Heart right ventricle (tissue), 16 donors: ENCODE data around the gene CACNA1C. TPM values are rescaled to one million over a fixed set of nuclear protein-coding genes. Genes with fewer than 3 reads are reported as not detected.

ENCODE experiments used
- ATAC-seq, 8 donors: fragments of 200-7000 bp; cut with Tn5 transposase; one replicate each; pipeline ENCODE4 v1.9.1; 2020; ENCODE audit warnings: mild to moderate bottlenecking in 8 of 8, moderate library complexity in 8 of 8, moderate number of reproducible peaks in 1 of 8
- DNase-seq, 2 donors: peaks; one replicate each; pipeline ENCODE4 v3.0.0-alpha.2; 2020
- H3K27ac ChIP-seq, 10 donors: fragments of 200-600 bp; sonication (generic) in 2 of 10; one replicate each; pipeline versions ENCODE4 v1.5.0 to v1.8.0; 2020 to 2022; ENCODE audit warnings: mild to moderate bottlenecking in 3 of 10
- H3K27me3 ChIP-seq, 7 donors: fragments of 200-600 bp; one replicate each; pipeline ENCODE4 v1.8.0; 2021 to 2022; ENCODE audit warnings: mild to moderate bottlenecking in 2 of 7
- H3K36me3 ChIP-seq, 9 donors: fragments of 200-600 bp; sonication (generic) in 1 of 9; one replicate each; pipeline versions ENCODE4 v1.5.0 to v1.8.0; 2020 to 2022; ENCODE audit warnings: mild to moderate bottlenecking in 2 of 9
- H3K4me1 ChIP-seq, 9 donors: fragments of 200-600 bp; sonication (generic) in 1 of 9; one replicate each; pipeline versions ENCODE4 v1.5.0 to v1.8.0; 2020 to 2022; ENCODE audit warnings: mild to moderate bottlenecking in 4 of 9
- H3K4me3 ChIP-seq, 10 donors: fragments of 200-600 bp; sonication (generic) in 2 of 10; one replicate each; pipeline versions ENCODE4 v1.5.0 to v1.8.0; 2020 to 2022; ENCODE audit warnings: mild to moderate bottlenecking in 7 of 10, moderate library complexity in 2 of 10
- H3K9me3 ChIP-seq, 11 donors: fragments of 200-600 bp in 10 of 11; sonication (generic) in 2 of 11; one replicate each; pipeline versions ENCODE4 v1.5.0 to v1.8.0; 2013 to 2022; ENCODE audit warnings: mild to moderate bottlenecking in 2 of 11, control low read depth in 1 of 11, moderate library complexity in 1 of 11
- CTCF ChIP-seq, 9 donors: fragments of 200-600 bp; sonication (generic) in 2 of 9; IDR thresholded peaks; one replicate each; pipeline versions ENCODE4 v1.5.0 to v1.8.0; 2021 to 2022; ENCODE audit warnings: antibody characterized with exemption in 9 of 9, mild to moderate bottlenecking in 5 of 9, moderate library complexity in 1 of 9
- WGBS, 2 donors: extraction: QIAGEN DNeasy Blood & Tissue Kit; methylation state at CpG; one replicate each; pipeline ENCODE4 v1.1.7; 2013; ENCODE audit warnings: inconsistent platforms in 1 of 2; 5-methylcytosine and 5-hydroxymethylcytosine counted together
- intact Hi-C, 10 donors: fragments of 100-400 bp; cut with DNase I; formaldehyde crosslinking; loops; one replicate each; pipeline versions ENCODE4 v1.11.1 to v1.14.2; 2022
- polyA plus RNA-seq, 2 donors: library from polyadenylated mRNA; stranded (reverse); fragments of 200-250 nt; gene quantifications; one replicate each; pipeline ENCODE4 v1.2.3, GENCODE V29; 2013
- total RNA-seq, 10 donors: library from RNA; stranded (reverse); fragmentation: NEBNext Ultra II Directional in 3 of 10; extraction: Animal tissue kit (Norgen Biotek cat#: 25700) in 3 of 10; gene quantifications; one replicate each; pipeline versions ENCODE4 v1.2.1 to v1.2.4, GENCODE V29; 2021 to 2023
- donor health status: Arrhythmogenic right ventricular cardiomyopathy.
- donor health status: ischemic (EF 13 %, LVEDD 7.1; RV severe dilation, severe dysfunction).
- donor health status: healthy with polysubstance abuse.
- donor health status: DM: no; HTN: yes; CAD: no.
- donor health status: DM: no; HTN: no; CAD: no.
- donor health status: ischemic (EF 25% LVEDD 6.9; RV normal size, moderate dysfunction).
- donor health status: ischemic (EF 25% LVEDD 5.7; RV mildly dilated, moderate dysfunction).
- donor health status: healthy.
- donor health status: DM: yes; HTN: yes; CAD: no.
- donor health status: Ischemic cardiomyopathy.
- donor health status: ischemic (EF 35%, LVEDD 5.7; RV mildly dilated, moderate dysfunction).
- donor health status: nonischemic (EF 11% LVEDD 7.7; RV severe dilation, severe dysfunction).
- donor health status: DM: yes; HTN: yes; CAD: no.
- donor health status: PGD.
- donor health status: ischemic (EF 29% LVEDD 5.4; RV normal size, mild dysfunction).
- donor health status: nonischemic (EF 23%, LVEDD 6.1; RV moderate dilation, normal function).

CACNA1C gene
- total and polyA plus RNA-seq, 12 donors: 19.1 to 222 (median 183) TPM

GRCh38 chr12:2267703-2268470, 215.1 kb downstream of the CACNA1C start:
- no peaks in the 10 kb centered on the region for H3K27me3 ChIP-seq
- no peak for TF ChIP-seq CTCF (IDR thresholded peaks at IDR 0.05)
- peaks cover 16 to 86% (median 61%) of the 10 kb centered on the region in 9 donors for H3K4me1 ChIP-seq
- H3K4me3 ChIP-seq: no peak overlapping the region
- H3K27ac ChIP-seq: peak overlapping the region in 5 of 10 donors; percentile 17 to 62 (median 41)
- no peaks in the 10 kb centered on the region for H3K36me3 ChIP-seq
- H3K9me3 ChIP-seq: no peaks in the 10 kb centered on the region
- ATAC-seq (no peak), DNase-seq (no peak)
- 65 to 73% methylated on average over 13 of the region's 13 CpGs for whole genome bisulfite sequencing, 2 donors
- intact Hi-C loops: no loop called here

- ATAC-seq (peak in 1 of 8 donors; percentile 17), DNase-seq (no peak)
- Histone ChIP-seq H3K36me3 (no peaks in the 10 kb centered on the region), H3K27ac (peak overlapping the region in 5 of 10 donors; percentile 20 to 62 (median 41)), H3K9me3 (no peaks in the 10 kb centered on the region), H3K27me3 (no peaks in the 10 kb centered on the region), H3K4me3 (no peak overlapping the region), H3K4me1 (peaks cover 19 to 86% (median 65%) of the 10 kb centered on the region in 9 donors)
- intact Hi-C loops: no loop called here
- WGBS, 2 donors: 69 to 73% methylated on average over 18 of the region's 18 CpGs
- no peak for TF ChIP-seq CTCF (IDR thresholded peaks at IDR 0.05)
Measured at GRCh38 chr12:2268471-2269286, 215.9 kb downstream of the CACNA1C start.

DNA sequence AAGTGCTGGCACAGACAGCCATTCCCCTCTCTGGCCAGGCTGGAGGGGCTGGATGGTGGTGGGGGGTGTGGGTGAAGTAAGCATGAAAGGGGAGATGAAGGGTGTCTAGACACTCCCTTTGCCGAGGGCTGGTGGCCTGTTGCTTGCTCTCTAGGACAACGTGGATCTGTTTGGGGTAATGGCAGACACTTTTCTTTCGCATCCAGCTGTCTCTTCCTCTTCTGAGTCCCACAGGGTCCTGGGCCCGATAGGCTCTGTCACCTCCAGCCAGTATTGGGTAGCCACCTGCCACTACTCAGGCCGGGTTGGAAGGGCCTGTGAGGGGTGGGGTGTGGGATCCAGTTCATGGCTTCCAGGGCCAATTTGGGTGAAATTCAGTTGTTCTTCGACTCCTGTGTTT, 218.1 kb downstream of the CACNA1C start:
- H3K4me3 ChIP-seq: no peak overlapping the region
- no peak for TF ChIP-seq CTCF (IDR thresholded peaks at IDR 0.05)
- intact Hi-C loops: loop anchor here in 3 of 10 donors (5.0 to 10.0 kb wide), 2 partner anchors 214 to 476 kb away; no protein-coding TSS in a partner anchor
- ATAC-seq (no peak), DNase-seq (no peak)
- H3K9me3 ChIP-seq: no peaks in the 10 kb centered on the region
- no peaks in the 10 kb centered on the region for H3K36me3 ChIP-seq
- 83 to 84% methylated on average over 6 of the region's 6 CpGs for WGBS, 2 donors
- peaks cover 14 to 79% (median 49%) of the 10 kb centered on the region in 9 donors for H3K4me1 ChIP-seq
- no peaks in the 10 kb centered on the region for H3K27me3 ChIP-seq
- H3K27ac ChIP-seq: peak overlapping the region in 1 of 10 donors; percentile 41

DNA sequence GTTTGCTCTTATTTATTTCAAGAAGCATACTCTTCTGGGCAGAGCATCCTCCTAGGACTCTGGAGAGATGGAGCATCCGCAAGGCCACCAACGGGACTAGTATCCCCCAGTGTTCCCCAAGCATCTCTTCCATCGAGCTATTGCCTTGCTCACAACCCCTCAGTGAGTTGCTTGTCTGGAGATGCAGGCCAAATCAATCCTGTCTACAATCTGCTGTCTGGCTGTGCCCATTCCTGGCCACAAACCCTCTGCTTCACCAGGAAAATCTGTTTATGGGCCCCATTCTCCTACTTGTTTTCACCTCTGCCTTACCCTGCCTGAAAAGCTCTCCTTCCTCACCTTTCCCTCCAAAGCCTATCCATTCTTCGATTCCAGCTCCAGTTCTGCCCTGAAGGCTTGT, 219.2 kb downstream of the CACNA1C start:
- 77 to 78% methylated on average over 4 of the region's 4 CpGs for WGBS, 2 donors
- Histone ChIP-seq H3K27me3 (no peaks in the 10 kb centered on the region), H3K4me1 (peaks cover 9 to 79% (median 45%) of the 10 kb centered on the region in 9 donors), H3K27ac (peak overlapping the region in 1 of 10 donors; percentile 20), H3K4me3 (no peak overlapping the region), H3K9me3 (no peaks in the 10 kb centered on the region), H3K36me3 (no peaks in the 10 kb centered on the region)
- DNase-seq (no peak), ATAC-seq (no peak)
- intact Hi-C loops: loop anchor here in 3 of 10 donors (5.0 to 10.0 kb wide), 2 partner anchors 215 to 477 kb away; no protein-coding TSS in a partner anchor
- no peak for TF ChIP-seq CTCF (IDR thresholded peaks at IDR 0.05)
